AG04449 (cell line): ENCODE results near the gene YLPM1.

ENCODE experiments used
- CTCF ChIA-PET: fragments of 350-600 bp; formaldehyde crosslinking; extraction: SDS; loops from one replicate; lab custom pipeline; 2021; ENCODE audit warnings: antibody characterized with exemption; lab: Yijun Ruan, JAX
- POLR2A ChIA-PET: fragments of 400-600, 350-600 bp; formaldehyde crosslinking; extraction: SDS; loops from one replicate; lab custom pipeline; 2020; ENCODE audit warnings: antibody characterized with exemption, inconsistent platforms; lab: Yijun Ruan, JAX
- DNase-seq: peaks from one replicate; pipeline ENCODE4 v3.0.0-alpha.2; 2010; ENCODE audit warnings: low read depth, low spot score
- H3K4me3 ChIP-seq: 2 replicates; pipeline ENCODE4 v1.5.1; 2011; ENCODE audit warnings: low read depth, mild to moderate bottlenecking, control low read depth, low read length
- TF ChIP-seq, protein P1 (sequence below): IDR thresholded peaks from one replicate; pipeline ENCODE4 v1.5.1; 2011; ENCODE audit warnings: mild to moderate bottlenecking, moderate library complexity, low read length, control low read depth, inconsistent platforms; ENCODE audit not compliant: insufficient read depth; ENCODE audit errors: missing control alignments

The YLPM1 gene

DNA sequence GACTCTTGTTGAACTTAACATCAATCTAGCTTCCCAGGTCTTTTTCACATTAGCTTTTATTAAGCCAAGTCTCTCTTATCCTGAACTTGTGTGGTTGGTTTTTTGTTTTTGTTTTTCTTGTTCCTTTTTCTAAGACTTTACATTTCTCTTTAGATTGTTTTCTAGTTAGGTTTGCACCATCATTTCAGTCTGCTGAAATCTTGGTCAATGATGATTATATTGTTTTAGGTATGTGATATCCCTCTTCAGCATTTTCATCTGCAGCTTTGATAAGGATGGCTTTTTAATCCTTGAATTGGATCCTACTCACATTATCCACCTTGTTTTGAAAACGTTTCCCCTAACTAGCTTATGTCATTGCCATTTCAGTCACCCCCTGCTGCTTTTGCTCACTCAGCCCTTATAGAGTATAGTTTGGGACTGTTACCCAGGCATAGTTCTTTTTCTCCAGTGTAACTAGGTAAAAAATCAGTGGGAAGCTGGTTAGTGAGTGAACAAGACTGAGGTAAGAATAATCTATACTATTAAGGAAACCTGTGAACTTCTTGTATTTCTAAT, 22.0 kb downstream of the YLPM1 start:
- TF ChIP-seq, protein P1, sequence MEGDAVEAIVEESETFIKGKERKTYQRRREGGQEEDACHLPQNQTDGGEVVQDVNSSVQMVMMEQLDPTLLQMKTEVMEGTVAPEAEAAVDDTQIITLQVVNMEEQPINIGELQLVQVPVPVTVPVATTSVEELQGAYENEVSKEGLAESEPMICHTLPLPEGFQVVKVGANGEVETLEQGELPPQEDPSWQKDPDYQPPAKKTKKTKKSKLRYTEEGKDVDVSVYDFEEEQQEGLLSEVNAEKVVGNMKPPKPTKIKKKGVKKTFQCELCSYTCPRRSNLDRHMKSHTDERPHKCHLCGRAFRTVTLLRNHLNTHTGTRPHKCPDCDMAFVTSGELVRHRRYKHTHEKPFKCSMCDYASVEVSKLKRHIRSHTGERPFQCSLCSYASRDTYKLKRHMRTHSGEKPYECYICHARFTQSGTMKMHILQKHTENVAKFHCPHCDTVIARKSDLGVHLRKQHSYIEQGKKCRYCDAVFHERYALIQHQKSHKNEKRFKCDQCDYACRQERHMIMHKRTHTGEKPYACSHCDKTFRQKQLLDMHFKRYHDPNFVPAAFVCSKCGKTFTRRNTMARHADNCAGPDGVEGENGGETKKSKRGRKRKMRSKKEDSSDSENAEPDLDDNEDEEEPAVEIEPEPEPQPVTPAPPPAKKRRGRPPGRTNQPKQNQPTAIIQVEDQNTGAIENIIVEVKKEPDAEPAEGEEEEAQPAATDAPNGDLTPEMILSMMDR = no peak
- ChIA-PET CTCF (interaction anchor here (0.7 to 1.9 kb wide), 6 partner anchors 9 to 176 kb away, joined by 3 to 7 read pairs (median 4); partner anchors contain the start of gene YLPM1), POLR2A (no interaction called here)
- no peak overlapping the region for H3K4me3 ChIP-seq
- DNase-seq = no peak

DNA sequence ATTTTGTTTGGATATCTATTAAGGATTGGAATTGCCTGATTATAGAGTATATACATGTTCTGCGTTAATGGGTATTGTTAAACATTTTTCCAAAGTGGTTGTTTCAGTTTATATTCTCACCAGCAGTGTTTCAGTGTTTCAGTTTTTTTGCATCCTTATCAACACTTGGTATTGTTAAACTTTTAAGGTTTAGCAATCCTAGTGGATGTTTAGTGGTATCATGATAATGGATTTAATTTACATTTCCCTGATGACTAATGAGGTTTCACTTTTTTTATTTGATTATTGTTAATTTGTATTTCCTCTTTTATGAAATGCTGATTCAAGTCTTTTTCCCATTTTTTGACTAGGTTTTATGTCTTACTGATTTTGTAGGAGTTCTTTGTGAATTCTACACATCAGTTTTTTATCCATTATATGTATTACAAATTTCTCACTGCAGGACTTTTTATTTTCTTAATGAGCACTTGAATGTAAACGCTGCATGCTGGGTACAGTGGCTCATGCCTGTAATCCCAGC, 23.7 kb downstream of the YLPM1 start:
- POLR2A ChIA-PET = no interaction called here
- TF ChIP-seq, protein P1 = no peak
- H3K4me3 ChIP-seq = no peak overlapping the region
- DNase-seq = no peak
- CTCF ChIA-PET = no interaction called here

DNA sequence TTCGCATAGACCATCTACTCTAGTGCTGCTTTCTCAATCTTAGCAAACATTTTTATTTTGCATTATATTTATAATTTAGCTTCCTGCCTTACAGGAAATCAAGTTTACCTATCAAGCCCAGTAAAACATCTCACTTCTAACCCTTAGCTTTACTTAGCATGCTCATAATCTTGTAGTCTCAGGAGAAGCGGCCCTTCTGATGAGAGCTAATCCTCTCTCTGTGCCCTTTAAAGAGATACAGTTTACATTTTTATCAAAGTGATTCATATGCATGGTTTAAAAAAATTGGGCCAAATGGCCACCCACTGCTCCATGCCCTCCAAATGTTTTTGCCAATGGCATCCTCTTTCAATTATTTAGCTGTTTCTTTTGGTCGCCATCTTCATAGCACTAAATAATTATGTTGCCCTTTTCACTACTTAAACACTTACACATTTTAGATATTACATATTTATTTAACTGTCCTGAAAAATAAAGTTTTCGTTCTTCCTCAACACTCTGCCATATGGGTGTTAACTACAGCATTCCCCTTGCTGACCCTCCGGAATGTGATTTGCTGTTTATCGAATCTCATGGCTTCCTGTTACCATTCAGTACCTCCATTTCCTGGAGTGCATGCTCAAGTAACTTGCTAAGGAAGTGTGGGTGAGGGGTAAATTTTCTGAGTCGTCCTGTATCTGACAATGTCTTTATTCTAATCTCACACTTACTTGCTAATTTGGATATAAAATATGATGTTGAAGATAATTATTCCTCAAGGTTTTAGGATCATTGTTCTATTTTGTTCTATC, 29.3 kb downstream of the YLPM1 start:
- POLR2A ChIA-PET = no interaction called here
- TF ChIP-seq, protein P1 = no peak
- CTCF ChIA-PET = interaction anchor here (0.6 to 2.2 kb wide), 10 partner anchors 12 to 183 kb away, joined by 3 to 6 read pairs (median 4); partner anchors contain the start of genes LTBP2 and YLPM1
- DNase-seq = no peak
- H3K4me3 ChIP-seq = no peak overlapping the region

DNA sequence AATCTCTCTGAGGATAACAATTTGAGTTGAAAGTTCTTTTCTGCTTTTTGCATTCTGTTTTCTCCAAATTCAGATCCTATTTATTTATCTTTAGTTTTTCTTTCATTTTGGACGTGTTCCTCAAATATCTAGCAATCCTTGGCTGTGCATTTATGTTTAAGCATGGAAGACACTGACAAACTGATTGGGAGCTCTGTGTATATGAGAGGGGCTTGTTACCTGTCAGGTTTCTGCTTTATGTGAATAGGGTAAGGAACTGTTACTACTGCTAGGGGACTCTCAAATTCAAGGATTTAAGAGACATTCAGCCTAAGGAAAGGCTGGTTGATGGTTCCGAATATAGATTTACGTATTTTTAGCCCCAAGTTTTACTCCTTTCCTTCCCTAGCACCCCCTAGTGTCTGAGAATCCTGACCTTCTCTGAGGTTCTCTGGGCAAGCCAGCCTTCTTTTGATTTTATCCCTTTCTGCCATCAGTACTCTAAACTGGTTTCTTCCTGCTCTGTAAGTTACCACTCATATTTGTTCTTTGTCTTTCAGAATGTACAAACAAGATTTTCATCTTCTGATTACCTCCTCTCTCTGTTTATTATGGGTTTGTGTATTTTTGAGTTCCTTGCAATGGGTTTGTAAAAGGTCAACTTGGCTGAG, 30.5 kb downstream of the YLPM1 start:
- DNase-seq = no peak
- H3K4me3 ChIP-seq = no peak overlapping the region
- TF ChIP-seq, protein P1 = peak; percentile 12
- CTCF ChIA-PET = interaction anchor here (0.9 to 1.5 kb wide), 6 partner anchors 8 to 264 kb away, joined by 3 to 9 read pairs (median 4); partner anchors contain the start of gene YLPM1
- POLR2A ChIA-PET = no interaction called here

DNA sequence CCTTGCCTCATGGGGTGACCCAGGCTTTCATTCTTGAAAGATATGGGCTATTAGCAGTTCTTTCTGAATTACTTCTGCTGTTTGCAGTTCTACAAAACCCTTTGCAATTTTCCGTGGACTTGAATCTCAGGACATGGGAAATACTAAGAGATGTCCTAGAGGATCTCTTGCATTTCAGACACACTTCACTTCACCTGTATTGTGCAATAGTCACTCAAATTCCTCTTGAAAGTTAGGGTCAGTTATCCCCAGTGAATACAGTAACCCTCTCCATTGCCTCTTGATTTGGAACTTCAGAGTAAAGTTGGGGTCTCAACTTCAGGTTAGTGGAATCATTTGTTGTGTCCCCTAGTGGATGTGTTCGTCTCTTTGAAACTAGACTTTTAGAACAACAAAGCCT, 31.8 kb downstream of the YLPM1 start:
- ChIA-PET CTCF (interaction anchor here (1.1 to 1.6 kb wide), 4 partner anchors 9 to 185 kb away, joined by 3 to 9 read pairs (median 4); no protein-coding TSS in a partner anchor), POLR2A (no interaction called here)
- TF ChIP-seq, protein P1 = no peak
- no peak for DNase-seq
- H3K4me3 ChIP-seq = no peak overlapping the region
